Measurements from ENCODE around the gene TSPO2. TPM values are rescaled to one million over a fixed set of nuclear protein-coding genes. Genes with fewer than 3 reads are reported as not detected.

Gene TSPO2
- total and polyA plus RNA-seq, 2 of the 8 experiments (the other 6 are each of a cell fraction or from before 2014, with no cell fraction given) = not detected

DNA sequence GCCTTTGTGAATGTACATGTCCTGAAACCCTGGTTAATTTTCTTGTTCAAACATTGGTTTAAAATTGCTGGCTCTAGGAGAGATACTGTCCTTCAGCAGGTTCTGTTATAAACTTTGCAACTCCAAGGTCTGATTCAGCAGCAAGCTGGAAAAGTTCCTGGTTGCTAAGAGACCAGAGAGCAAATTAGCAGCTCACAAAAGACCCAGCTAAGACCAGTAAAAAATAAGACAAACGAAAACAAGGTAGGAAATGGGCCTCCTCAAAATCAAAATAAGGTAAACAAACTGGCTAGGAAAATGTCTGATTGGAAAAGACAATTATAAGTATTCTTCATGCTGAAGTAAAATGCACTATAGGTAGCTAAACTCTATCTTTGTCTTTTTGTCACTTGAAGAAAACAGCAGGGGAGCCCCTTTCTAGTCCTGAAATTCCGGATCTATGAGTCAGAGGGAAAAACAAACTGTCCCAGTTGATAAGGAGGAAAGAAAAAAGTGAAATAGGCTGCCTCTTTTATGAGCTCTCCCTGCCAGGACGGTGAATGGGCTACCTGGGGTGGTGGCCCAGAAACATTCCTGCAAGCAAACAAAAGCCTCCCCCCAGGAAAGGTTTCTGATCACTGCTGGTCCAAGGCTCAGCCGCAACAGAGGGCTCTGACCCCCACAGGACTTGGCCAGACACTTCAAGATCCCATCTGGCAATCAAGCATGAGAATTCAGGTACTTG lies 44.9 kb upstream of the TSPO2 start (continued):
- TF ChIP-seq ASH2L (IDR thresholded peaks at IDR 0.05; ENCODE audit: low read length) = peak; percentile 64
- TF ChIP-seq SAP30 (IDR thresholded peaks at IDR 0.05; ENCODE audit: insufficient read depth, insufficient replicate concordance, low read length) = no peak
- no peak for TF ChIP-seq TBP (IDR thresholded peaks at IDR 0.05; ENCODE audit: low read depth, low read length)
- no peak for TF ChIP-seq POLR2AphosphoS5 (IDR thresholded peaks at IDR 0.05; ENCODE audit: low read depth, low read length)
- TF ChIP-seq TCF12 (IDR thresholded peaks at IDR 0.05; ENCODE audit: low read depth, low read length) = no peak
- TF ChIP-seq JUND (IDR thresholded peaks at IDR 0.05; ENCODE audit: low read length) = peak; percentile 99
- no peak for TF ChIP-seq CBX8 (IDR thresholded peaks at IDR 0.05; ENCODE audit: borderline replicate concordance, low read depth, low read length)

Data from H1 (cell line).